HG02870 (cell line): ENCODE results near the gene PCDHB15.
"Not testable (repeated sequence)": the region's sequence is repeated elsewhere in the genome, so short reads cannot be mapped to it uniquely, and the experiment has no call there.

Experiments
- ATAC-seq: cut with Tn5 transposase; IDR thresholded peaks from one replicate; pipeline ENCODE4 v1.9.1; 2021; ENCODE audit warnings: mild to moderate bottlenecking, moderate library complexity; ENCODE audit not compliant: unreplicated experiment

PCDHB15 gene

DNA sequence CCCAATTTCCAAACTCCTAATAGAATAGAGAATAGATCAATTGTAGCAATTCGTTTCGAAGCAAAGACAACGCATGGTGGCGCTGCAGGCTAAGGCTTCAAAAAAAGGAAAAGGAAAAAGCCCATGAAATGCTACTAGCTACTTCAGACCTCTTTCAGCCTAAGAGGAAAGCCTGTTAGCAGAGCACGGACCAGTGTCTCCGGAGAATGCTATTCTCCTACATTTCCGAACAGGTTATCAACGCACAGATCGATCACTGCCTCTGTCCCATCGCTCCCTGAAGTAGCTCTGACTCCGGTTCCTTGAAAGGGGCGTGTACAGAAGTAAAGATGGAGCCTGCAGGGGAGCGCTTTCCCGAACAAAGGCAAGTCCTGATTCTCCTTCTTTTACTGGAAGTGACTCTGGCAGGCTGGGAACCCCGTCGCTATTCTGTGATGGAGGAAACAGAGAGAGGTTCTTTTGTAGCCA lies at the start of gene PCDHB15:
Gene PCDHB15, plus strand, starts transcription at position 146 of the 468 bp plus-strand sequence. Its CDS starts 184 bp downstream, at position 330.
- no peak for ATAC-seq

DNA sequence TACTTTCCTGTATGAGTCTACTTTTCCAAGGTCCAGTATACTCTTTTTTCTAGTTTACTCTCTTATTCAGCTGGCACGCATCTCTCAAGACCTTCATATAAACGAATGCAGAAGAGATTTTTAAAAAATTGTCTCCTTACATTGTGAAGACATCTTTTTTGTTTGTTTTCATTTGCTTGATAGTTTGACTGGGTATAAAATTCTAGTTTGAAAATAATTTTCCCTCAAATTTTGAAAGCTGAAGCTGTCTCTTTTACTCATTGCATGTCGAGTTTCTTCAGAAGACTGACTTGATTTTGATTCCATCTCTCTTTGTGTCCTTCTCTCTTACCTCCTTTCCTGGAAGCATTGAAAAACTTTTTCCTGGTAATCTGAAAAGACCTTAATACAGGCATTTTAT lies 48.8 kb upstream of the PCDHB15 start:
- no peak for ATAC-seq

GRCh38 chr5:141199359-141200235 lies 45.6 kb upstream of the PCDHB15 start, which contains the start of gene PCDHB11:
Gene PCDHB11 (plus strand): TSS chr5:141199627. CDS start chr5:141199775, 148 bp downstream.
- no peak for ATAC-seq

- ATAC-seq: not testable (repeated sequence)
Measured at GRCh38 chr5:141201126-141201525, 44.1 kb upstream of the PCDHB15 start.

DNA sequence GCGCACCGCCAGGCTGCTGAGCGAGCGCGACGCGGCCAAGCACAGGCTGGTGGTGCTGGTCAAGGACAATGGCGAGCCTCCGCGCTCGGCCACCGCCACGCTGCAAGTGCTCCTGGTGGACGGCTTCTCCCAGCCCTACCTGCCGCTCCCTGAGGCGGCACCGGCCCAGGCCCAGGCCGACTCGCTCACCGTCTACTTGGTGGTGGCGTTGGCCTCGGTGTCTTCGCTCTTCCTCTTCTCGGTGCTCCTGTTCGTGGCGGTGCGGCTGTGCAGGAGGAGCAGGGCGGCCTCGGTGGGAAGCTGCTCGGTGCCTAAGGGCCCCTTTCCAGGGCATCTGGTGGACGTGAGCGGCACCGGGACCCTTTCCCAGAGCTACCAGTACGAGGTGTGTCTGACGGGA lies 43.5 kb upstream of the PCDHB15 start:
- not testable (repeated sequence) for ATAC-seq

DNA sequence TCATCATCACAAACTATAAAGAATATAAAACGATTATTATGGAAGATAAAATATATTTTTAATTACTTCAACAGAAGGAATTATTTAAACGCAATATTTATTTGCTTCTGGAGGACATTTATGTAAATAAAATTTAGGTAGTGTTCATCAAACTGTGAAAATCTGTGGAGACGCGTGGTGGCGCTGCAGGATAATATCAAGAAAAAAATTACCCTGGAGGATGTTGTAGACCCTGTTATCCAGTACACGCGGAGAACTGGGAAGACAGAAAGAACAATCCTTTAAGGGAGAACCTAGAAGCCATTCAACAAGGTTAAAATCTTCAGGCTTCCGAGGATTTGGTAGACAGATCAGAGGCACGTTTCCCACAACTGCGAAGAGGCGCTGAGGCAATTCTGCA lies 36.7 kb upstream of the PCDHB15 start, which contains the start of gene PCDHB12:
Gene PCDHB12, plus strand, starts transcription at position 242 of the 400 bp plus-strand sequence. CDS start 189 bp downstream, outside the sequence.
- ATAC-seq: no peak

DNA sequence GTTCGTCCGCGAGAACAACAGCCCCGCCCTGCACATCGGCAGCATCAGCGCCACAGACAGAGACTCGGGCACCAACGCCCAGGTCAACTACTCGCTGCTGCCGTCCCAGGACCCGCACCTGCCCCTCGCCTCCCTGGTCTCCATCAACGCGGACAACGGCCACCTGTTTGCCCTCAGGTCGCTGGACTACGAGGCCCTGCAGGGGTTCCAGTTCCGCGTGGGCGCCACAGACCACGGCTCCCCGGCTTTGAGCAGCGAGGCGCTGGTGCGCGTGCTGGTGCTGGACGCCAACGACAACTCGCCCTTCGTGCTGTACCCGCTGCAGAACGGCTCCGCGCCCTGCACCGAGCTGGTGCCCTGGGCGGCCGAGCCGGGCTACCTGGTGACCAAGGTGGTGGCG lies 34.9 kb upstream of the PCDHB15 start:
- not testable (repeated sequence) for ATAC-seq

DNA sequence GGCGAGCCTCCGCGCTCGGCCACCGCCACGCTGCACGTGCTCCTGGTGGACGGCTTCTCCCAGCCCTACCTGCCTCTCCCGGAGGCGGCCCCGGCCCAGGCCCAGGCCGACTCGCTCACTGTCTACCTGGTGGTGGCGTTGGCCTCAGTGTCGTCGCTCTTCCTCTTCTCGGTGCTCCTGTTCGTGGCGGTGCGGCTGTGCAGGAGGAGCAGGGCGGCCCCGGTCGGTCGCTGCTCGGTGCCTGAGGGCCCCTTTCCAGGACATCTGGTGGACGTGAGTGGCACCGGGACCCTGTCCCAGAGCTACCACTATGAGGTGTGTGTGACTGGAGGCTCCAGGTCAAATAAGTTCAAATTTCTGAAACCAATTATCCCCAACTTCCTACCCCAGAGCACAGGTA lies 34.3 kb upstream of the PCDHB15 start:
- not testable (repeated sequence) for ATAC-seq

DNA sequence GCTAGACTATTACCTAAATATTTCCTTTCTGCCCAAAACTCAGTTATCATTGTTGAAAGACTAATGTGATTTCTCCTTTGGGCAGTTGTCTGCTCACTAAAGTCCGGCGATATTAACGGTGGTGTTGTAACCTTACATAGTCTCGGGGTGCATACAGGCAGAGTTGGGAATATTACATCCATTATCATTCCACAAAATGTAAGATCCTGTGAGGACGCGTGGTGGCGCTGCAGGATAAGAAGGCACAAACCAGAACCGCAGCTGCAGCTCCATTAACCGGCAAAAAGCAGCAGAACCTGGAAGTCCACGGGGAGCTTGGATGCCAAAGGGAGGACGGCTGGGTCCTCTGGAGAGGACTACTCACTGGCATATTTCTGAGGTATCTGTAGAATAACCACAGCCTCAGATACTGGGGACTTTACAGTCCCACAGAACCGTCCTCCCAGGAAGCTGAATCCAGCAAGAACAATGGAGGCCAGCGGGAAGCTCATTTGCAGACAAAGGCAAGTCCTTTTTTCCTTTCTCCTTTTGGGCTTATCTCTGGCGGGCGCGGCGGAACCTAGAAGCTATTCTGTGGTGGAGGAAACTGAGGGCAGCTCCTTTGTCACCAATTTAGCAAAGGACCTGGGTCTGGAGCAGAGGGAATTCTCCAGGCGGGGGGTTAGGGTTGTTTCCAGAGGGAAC lies 31.4 kb upstream of the PCDHB15 start, which contains the start of gene PCDHB13:
Gene PCDHB13, plus strand, starts transcription at position 264 of the 684 bp plus-strand sequence. Its CDS starts 205 bp downstream, at position 469.
- ATAC-seq: not testable (repeated sequence)

- ATAC-seq: not testable (repeated sequence)
Measured at GRCh38 chr5:141214583-141214982, 30.6 kb upstream of the PCDHB15 start.

- not testable (repeated sequence) for ATAC-seq
Measured at GRCh38 chr5:141215504-141215903, 29.7 kb upstream of the PCDHB15 start.

- not testable (repeated sequence) for ATAC-seq
Measured at GRCh38 chr5:141216035-141216434, 29.2 kb upstream of the PCDHB15 start.

DNA sequence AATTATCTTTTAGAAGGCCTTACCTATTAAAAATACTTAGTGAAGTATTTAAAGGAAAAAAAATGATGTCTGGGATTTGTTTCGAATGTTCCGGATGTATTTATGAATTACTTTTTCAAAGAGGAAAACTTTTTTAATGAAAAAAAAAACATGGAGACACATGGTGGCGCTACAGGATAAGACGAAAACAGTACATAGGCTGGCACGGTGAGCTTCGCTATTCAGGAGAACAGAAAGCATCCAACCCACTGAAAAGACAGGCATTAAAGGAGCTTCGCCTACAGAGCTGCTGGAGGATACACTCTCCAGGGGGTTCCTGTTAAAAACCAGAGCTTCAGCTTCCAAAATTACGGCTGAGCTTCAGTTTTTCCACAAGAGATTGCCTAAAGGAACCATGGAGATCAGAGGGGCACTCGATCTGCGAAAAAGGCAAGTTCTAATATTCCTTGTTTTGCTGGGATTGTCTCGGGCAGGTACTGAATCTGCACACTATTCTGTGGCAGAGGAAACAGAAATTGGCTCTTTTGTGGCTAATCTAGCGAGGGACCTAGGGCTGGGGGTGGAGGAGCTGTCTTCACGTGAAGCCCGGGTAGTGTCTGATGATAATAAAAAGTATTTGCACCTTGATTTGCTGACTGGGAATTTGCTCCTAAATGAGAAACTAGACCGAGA lies 21.9 kb upstream of the PCDHB15 start, which contains the start of gene PCDHB14:
Gene PCDHB14, plus strand, starts transcription at position 232 of the 672 bp plus-strand sequence. Its CDS starts 163 bp downstream, at position 395.
- ATAC-seq: no peak

DNA sequence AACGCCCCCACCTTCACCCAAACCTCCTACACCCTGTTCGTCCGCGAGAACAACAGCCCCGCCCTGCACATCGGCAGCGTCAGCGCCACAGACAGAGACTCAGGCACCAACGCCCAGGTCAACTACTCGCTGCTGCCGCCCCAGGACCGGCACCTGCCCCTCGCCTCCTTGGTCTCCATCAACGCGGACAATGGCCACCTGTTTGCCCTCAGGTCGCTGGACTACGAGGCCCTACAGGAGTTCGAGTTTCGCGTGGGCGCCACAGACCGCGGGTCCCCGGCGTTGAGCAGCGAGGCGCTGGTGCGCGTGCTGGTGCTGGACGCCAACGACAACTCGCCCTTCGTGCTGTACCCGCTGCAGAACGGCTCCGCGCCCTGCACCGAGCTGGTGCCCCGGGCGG lies 20.4 kb upstream of the PCDHB15 start:
- ATAC-seq: not testable (repeated sequence)

GRCh38 chr5:141225421-141225820 lies 19.8 kb upstream of the PCDHB15 start:
- ATAC-seq: not testable (repeated sequence)

GRCh38 chr5:141234109-141234667 lies 11.0 kb upstream of the PCDHB15 start:
- no peak for ATAC-seq

GRCh38 chr5:141235922-141236321 lies 9.3 kb upstream of the PCDHB15 start:
- ATAC-seq: not testable (repeated sequence)

GRCh38 chr5:141236516-141237313 lies 8.5 kb upstream of the PCDHB15 start:
- ATAC-seq: no peak

- ATAC-seq: no peak
Measured at GRCh38 chr5:141241496-141241895, 3.7 kb upstream of the PCDHB15 start.
